HepG2 (cell line): ENCODE results near the gene DFFA. TPM values are rescaled to one million over a fixed set of nuclear protein-coding genes. Genes with fewer than 3 reads are reported as not detected.

Experiments
- ATAC-seq: fragments of 200-7000 bp; cut with Tn5 transposase; 3 replicates; pipeline ENCODE4 v1.9.1; 2020; ENCODE audit warnings: mild to moderate bottlenecking, moderate library complexity
- BruUV-seq: library from RNA; stranded (reverse); fragments of 400-500 nt; replicated peaks from 2 replicates; lab custom pipeline; 2021; lab: Mats Ljungman, UMichigan
- CTCF ChIA-PET: fragments of 300-600 bp; formaldehyde crosslinking; extraction: SDS; loops from one replicate; lab custom pipeline; 2021; ENCODE audit warnings: low total read pairs, inconsistent platforms, low intra/inter-chr PET ratio; lab: Yijun Ruan, JAX
- POLR2A ChIA-PET: fragments of 350-600 bp; sonication (Branson Sonifier 250); formaldehyde crosslinking; loops from one replicate; lab custom pipeline; 2020; ENCODE audit warnings: antibody characterized with exemption, inconsistent platforms; lab: Yijun Ruan, JAX
- DNase-seq: peaks from one replicate; pipeline ENCODE4 v3.0.0-alpha.2; 2015; ENCODE audit warnings: low spot score
- FAIRE-seq: peaks from 3 replicates; lab custom pipeline; 2011; peaks lifted over from hg19 to GRCh38; lab: Jason Lieb, UNC
- H2AFZ ChIP-seq: one replicate; pipeline ENCODE4 v1.6.1; 2011; ENCODE audit warnings: low read length, inconsistent platforms
- H3K27ac ChIP-seq: fragments of 300-600 bp; 3 replicates; pipeline ENCODE4 v1.8.0; 2011; ENCODE audit warnings: mixed run types, mild to moderate bottlenecking, mixed read lengths, low read length, inconsistent platforms; ENCODE audit not compliant: insufficient read depth; ENCODE audit errors: extremely low read length
- H3K27me3 ChIP-seq, 2 experiments: fragments of 200-600 bp in 1 of 2; 2 replicates in 1 of 2; 3 replicates in 1 of 2; pipeline versions ENCODE4 v1.6.0 to v1.8.0; 2011; ENCODE audit warnings: low read length in 2 of 2, mild to moderate bottlenecking in 2 of 2, moderate library complexity in 2 of 2, inconsistent platforms in 1 of 2; ENCODE audit not compliant: insufficient read depth in 2 of 2, control insufficient read depth in 1 of 2
- H3K36me3 ChIP-seq, 2 experiments: fragments of 200-600 bp in 1 of 2; replicated peaks in 1 of 2; 2 replicates in 1 of 2; 3 replicates in 1 of 2; pipeline versions ENCODE4 v1.5.1 to v1.8.0; 2011; ENCODE audit warnings: low read length in 2 of 2, inconsistent platforms in 1 of 2; ENCODE audit not compliant: insufficient read depth in 2 of 2, control insufficient read depth in 1 of 2
- H3K4me1 ChIP-seq: 2 replicates; pipeline ENCODE4 v1.5.1; 2012; ENCODE audit warnings: low read length, inconsistent platforms; ENCODE audit not compliant: insufficient read depth
- H3K4me2 ChIP-seq: 2 replicates; pipeline ENCODE4 v1.6.0; 2011; ENCODE audit warnings: low read depth, low read length, inconsistent platforms
- H3K4me3 ChIP-seq, 3 experiments: fragments of 200-600 bp in 1 of 3; sonication (generic), shearing (Covaris generic) in 1 of 3; replicated peaks in 1 of 3; 2 replicates each; pipeline ENCODE4 v1.5.1; 2011 to 2016; ENCODE audit warnings: low read length in 3 of 3, inconsistent platforms in 2 of 3, low read depth in 2 of 3, mild to moderate bottlenecking in 2 of 3, control low read depth in 1 of 3, mixed read lengths in 1 of 3; ENCODE audit not compliant: insufficient read depth in 1 of 3
- H3K79me2 ChIP-seq: one replicate; pipeline ENCODE4 v1.6.1; 2011; ENCODE audit warnings: low read length, inconsistent platforms; ENCODE audit not compliant: insufficient read depth
- H3K9ac ChIP-seq: 2 replicates; pipeline ENCODE4 v1.6.0; 2011; ENCODE audit warnings: mild to moderate bottlenecking, low read depth, low read length, inconsistent platforms; ENCODE audit not compliant: insufficient read depth
- H3K9me3 ChIP-seq: 2 replicates; pipeline ENCODE4 v1.5.1; 2012; ENCODE audit warnings: mild to moderate bottlenecking, low read length
- H4K20me1 ChIP-seq: 2 replicates; pipeline ENCODE4 v1.6.0; 2011; ENCODE audit warnings: inconsistent platforms, mild to moderate bottlenecking, low read length, moderate library complexity; ENCODE audit not compliant: insufficient read depth
- CEBPG ChIP-seq: IDR thresholded peaks from 2 replicates; pipeline ENCODE4 v1.6.1; 2016
- EEA1 ChIP-seq: sonication (generic); formaldehyde crosslinking; IDR thresholded peaks from 2 replicates; pipeline ENCODE4 v1.5.1; 2020; ENCODE audit warnings: mild to moderate bottlenecking, missing genetic modification reagents, borderline replicate concordance
- HNF4A ChIP-seq: sonication (generic); formaldehyde crosslinking; IDR thresholded peaks from 2 replicates; pipeline ENCODE4 v1.4.0; 2020; ENCODE audit warnings: missing genetic modification reagents
- JUN ChIP-seq: sonication (generic); formaldehyde crosslinking; IDR thresholded peaks from 2 replicates; pipeline ENCODE4 v1.4.0; 2020; ENCODE audit warnings: mild to moderate bottlenecking, missing genetic modification reagents
- RXRA ChIP-seq: sonication (generic); formaldehyde crosslinking; IDR thresholded peaks from 2 replicates; pipeline ENCODE4 v1.5.1; 2020; ENCODE audit warnings: missing genetic modification reagents
- TEAD3 ChIP-seq: optimal IDR thresholded peaks from 2 replicates; pipeline ENCODE3; 2016; ENCODE audit warnings: borderline replicate concordance
- WIZ ChIP-seq: sonication (generic); formaldehyde crosslinking; IDR thresholded peaks from 2 replicates; pipeline ENCODE4 v1.5.1; 2020; ENCODE audit warnings: mild to moderate bottlenecking, missing genetic modification reagents
- ZBTB8A ChIP-seq: sonication (generic); formaldehyde crosslinking; IDR thresholded peaks from 2 replicates; pipeline ENCODE4 v1.4.0; 2020; ENCODE audit warnings: mild to moderate bottlenecking, low read depth, missing genetic modification reagents, borderline replicate concordance
- ZFX ChIP-seq: sonication (generic); formaldehyde crosslinking; IDR thresholded peaks from 2 replicates; pipeline ENCODE4 v1.4.0; 2020; ENCODE audit warnings: mild to moderate bottlenecking, low read depth, missing genetic modification reagents, moderate library complexity
- ZSCAN9 ChIP-seq: IDR thresholded peaks from 2 replicates; pipeline ENCODE4 v1.6.1; 2016; ENCODE audit warnings: borderline replicate concordance
- WGBS: methylation state at CpG from one replicate; pipeline ENCODE4 v1.1.6; 2017; ENCODE audit warnings: low lambda C conversion rate; 5-methylcytosine and 5-hydroxymethylcytosine counted together
- in situ Hi-C: cut with HindIII; loops from 2 replicates; pipeline ENCODE4 v1.10.0; 2017; ENCODE audit warnings: low pct_unique_long_range_greater_than_20kb; ENCODE audit not compliant: extremely low pct_ligation_motif_present
- intact Hi-C: fragments of 100-400 bp; cut with micrococcal nuclease; formaldehyde crosslinking; loops from one replicate; pipeline ENCODE4 v1.10.0; 2022; ENCODE audit not compliant: unreplicated experiment
- polyA plus RNA-seq, 8 experiments: library from polyadenylated mRNA; depleted of rRNA in 3 of 8; stranded (reverse) in 7 of 8; unstranded in 1 of 8; fragments of >200 nt; fragmentation: Illumina TruSeq in 4 of 8; extraction: Trizol in 4 of 8; gene quantifications; 2 replicates each; pipeline versions ENCODE4 v1.2.1 to v1.2.3, GENCODE V29; 2011 to 2016; ENCODE audit warnings: low read depth in 4 of 8, missing spikeins in 1 of 8, mixed read lengths in 1 of 8; ENCODE audit not compliant: insufficient read depth in 1 of 8
- total RNA-seq, 5 experiments: library from RNA; depleted of rRNA; stranded (reverse); fragments of >200 nt; fragmentation: Illumina TruSeq; extraction: Trizol; gene quantifications; 2 replicates each; pipeline ENCODE4 v1.2.3, GENCODE V29; 2016; ENCODE audit warnings: low read depth in 1 of 5
- TF ChIP-seq, protein P1 (sequence below): sonication (generic); formaldehyde crosslinking; IDR thresholded peaks from 2 replicates; pipeline ENCODE4 v1.4.0; 2020; ENCODE audit warnings: mild to moderate bottlenecking, low read depth, missing genetic modification reagents
- TF ChIP-seq, protein P2 (sequence below), 2 experiments: fragments of 450-650 bp in 1 of 2; sonication (generic) in 1 of 2; formaldehyde crosslinking; IDR thresholded peaks; 2 replicates each; pipeline versions ENCODE4 v1.5.0 to v1.8.0; 2020 to 2022; ENCODE audit warnings: mild to moderate bottlenecking in 1 of 2, missing genetic modification reagents in 1 of 2
- TF ChIP-seq, protein P3 (sequence below): sonication (generic); formaldehyde crosslinking; IDR thresholded peaks from 2 replicates; pipeline ENCODE4 v1.5.0; 2020; ENCODE audit warnings: missing genetic modification reagents

Gene DFFA
- total and polyA plus RNA-seq, 2 of the 13 experiments (the other 11 are each of a cell fraction or from before 2014, with no cell fraction given) = 16.5 to 33.9 TPM

DNA sequence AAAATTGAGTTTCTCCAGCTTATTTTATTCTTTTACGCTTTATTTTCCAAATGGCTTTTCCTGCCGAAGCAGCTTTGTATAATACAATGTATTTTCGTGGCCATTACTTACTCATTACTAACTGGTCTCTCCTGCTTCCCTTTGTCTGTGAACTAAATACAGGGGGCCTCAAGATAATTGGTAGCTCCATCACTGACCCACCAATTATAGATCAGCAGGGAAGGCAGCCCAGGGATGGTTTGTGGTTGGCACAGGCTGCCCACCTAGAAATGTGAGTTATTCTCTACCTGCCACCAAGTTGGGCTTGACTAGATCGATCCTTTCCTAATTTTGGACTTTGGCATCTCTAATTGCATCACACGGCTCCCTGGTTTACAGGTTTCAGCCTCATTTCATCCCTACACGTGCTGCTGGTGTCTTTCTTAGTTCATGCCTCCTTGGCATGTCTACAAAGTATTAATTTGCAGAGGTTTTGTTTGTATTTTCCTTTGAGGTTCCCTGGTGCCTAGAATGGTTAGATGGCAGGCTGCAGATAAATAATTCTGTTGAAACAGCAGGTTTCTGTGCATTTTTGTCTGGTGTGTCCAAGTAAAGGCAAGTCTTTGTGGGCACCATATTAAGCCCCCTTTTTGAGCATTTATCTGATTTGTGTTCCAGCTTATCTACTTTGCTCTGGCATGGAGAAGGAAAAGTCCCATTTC, 37.6 kb upstream of the DFFA start (continued):
- TF ChIP-seq, protein P1, sequence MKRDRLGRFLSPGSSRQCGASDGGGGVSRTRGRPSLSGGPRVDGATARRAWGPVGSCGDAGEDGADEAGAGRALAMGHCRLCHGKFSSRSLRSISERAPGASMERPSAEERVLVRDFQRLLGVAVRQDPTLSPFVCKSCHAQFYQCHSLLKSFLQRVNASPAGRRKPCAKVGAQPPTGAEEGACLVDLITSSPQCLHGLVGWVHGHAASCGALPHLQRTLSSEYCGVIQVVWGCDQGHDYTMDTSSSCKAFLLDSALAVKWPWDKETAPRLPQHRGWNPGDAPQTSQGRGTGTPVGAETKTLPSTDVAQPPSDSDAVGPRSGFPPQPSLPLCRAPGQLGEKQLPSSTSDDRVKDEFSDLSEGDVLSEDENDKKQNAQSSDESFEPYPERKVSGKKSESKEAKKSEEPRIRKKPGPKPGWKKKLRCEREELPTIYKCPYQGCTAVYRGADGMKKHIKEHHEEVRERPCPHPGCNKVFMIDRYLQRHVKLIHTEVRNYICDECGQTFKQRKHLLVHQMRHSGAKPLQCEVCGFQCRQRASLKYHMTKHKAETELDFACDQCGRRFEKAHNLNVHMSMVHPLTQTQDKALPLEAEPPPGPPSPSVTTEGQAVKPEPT (CRISPR knock-in tag) = no peak
- TF ChIP-seq ZSCAN9 (CRISPR knock-in tag) = no peak
- TF ChIP-seq CEBPG (CRISPR knock-in tag) = peak; percentile 72
- no peak for TF ChIP-seq WIZ (CRISPR knock-in tag)
- TF ChIP-seq HNF4A (CRISPR knock-in tag) = peak; percentile 78
- TF ChIP-seq ZFX (CRISPR knock-in tag) = no peak
- no peak for TF ChIP-seq TEAD3 (CRISPR knock-in tag)
- TF ChIP-seq ZBTB8A (CRISPR knock-in tag) = no peak
- no peak for TF ChIP-seq JUN (CRISPR knock-in tag)
- TF ChIP-seq, protein P2, sequence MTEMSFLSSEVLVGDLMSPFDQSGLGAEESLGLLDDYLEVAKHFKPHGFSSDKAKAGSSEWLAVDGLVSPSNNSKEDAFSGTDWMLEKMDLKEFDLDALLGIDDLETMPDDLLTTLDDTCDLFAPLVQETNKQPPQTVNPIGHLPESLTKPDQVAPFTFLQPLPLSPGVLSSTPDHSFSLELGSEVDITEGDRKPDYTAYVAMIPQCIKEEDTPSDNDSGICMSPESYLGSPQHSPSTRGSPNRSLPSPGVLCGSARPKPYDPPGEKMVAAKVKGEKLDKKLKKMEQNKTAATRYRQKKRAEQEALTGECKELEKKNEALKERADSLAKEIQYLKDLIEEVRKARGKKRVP (CRISPR knock-in tag; IDR thresholded peaks at IDR 0.05) = peak in 1 of 2 experiments; percentile 36; a peak in 1 of 4 replicates

DNA sequence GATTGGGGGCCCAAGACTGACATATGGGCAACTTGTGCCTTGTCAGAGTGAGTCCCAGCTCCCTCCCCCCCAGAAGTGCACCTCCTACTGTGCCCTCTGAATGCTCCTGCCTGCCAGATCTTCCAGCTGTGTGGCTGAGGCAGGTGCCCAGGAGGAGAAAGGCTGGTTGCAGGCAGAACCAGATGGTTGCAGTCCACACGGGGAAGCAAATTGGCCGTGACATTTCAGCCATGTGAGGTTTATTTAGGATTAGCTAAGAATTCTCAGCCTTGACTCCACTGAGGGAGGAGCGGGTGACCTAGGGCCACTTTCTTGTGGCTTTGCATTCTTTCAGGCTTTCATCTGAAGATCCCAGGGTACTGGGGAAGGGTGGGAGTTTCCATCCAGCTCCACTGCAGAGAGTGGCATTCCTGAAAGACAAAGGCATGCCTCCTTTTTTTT, 36.2 kb upstream of the DFFA start:
- Histone ChIP-seq H3K9ac (no peak overlapping the region), H3K4me1 (peaks cover 63% of the 10 kb centered on the region), H3K9me3 (no peaks in the 10 kb centered on the region), H3K4me3 (no peak overlapping the region), H2AFZ (no peak overlapping the region), H3K27ac (no peak overlapping the region), H3K79me2 (peaks cover 39% of the 10 kb centered on the region), H3K36me3 (peaks cover 0 to 3% of the 10 kb centered on the region in 2 experiments; a peak in 1 of 5 replicates), H3K4me2 (no peak overlapping the region), H3K27me3 (no peaks in the 10 kb centered on the region), H4K20me1 (peaks cover 21% of the 10 kb centered on the region)
- TF ChIP-seq EEA1 (CRISPR knock-in tag) = no peak
- TF ChIP-seq, protein P3, sequence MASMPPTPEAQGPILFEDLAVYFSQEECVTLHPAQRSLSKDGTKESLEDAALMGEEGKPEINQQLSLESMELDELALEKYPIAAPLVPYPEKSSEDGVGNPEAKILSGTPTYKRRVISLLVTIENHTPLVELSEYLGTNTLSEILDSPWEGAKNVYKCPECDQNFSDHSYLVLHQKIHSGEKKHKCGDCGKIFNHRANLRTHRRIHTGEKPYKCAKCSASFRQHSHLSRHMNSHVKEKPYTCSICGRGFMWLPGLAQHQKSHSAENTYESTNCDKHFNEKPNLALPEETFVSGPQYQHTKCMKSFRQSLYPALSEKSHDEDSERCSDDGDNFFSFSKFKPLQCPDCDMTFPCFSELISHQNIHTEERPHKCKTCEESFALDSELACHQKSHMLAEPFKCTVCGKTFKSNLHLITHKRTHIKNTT = no peak
- no peak for TF ChIP-seq RXRA (CRISPR knock-in tag)
- DNase-seq = no peak
- CTCF ChIA-PET = interaction anchor here (1.6 to 2.5 kb wide), 2 partner anchors 280 to 400 kb away, joined by 3 to 6 read pairs; no protein-coding TSS in a partner anchor
- ATAC-seq = no peak
- intact Hi-C loops (no loop called here), in situ Hi-C loops (loop anchor here (10.0 kb wide), 1 partner anchor 436 kb away; no protein-coding TSS in a partner anchor)
- POLR2A ChIA-PET = no interaction called here
- BruUV-seq = no TSS peak
- WGBS = no CpG with 5 or more reads among the region's 3 CpGs
- FAIRE-seq = no peak
